GM23338 (cell line): ENCODE results near the gene UCKL1. TPM values are rescaled to one million over a fixed set of nuclear protein-coding genes. Genes with fewer than 3 reads are reported as not detected.

Experiments
- ATAC-seq: fragments of 200-7000 bp; cut with Tn5 transposase; 3 replicates; pipeline ENCODE4 v1.9.1; 2020
- DNase-seq: peaks from one replicate; pipeline ENCODE4 v3.0.0-alpha.2; 2015; ENCODE audit warnings: low spot score
- H2AFZ ChIP-seq: fragments of 200-600 bp; sonication (generic); 2 replicates; pipeline ENCODE4 v1.8.0; 2016; ENCODE audit warnings: antibody characterized with exemption, mild to moderate bottlenecking, moderate library complexity
- H3F3A ChIP-seq: fragments of 200-600 bp; sonication (generic); replicated peaks from 2 replicates; pipeline ENCODE4 v1.8.0; 2017; ENCODE audit warnings: antibody characterized with exemption, mixed run types, low read depth
- H3K27ac ChIP-seq: fragments of 200-600 bp; sonication (generic); 2 replicates; pipeline ENCODE4 v1.6.1; 2016; ENCODE audit warnings: low read depth
- H3K27me3 ChIP-seq: fragments of 200-600 bp; sonication (generic); 2 replicates; pipeline ENCODE4 v1.8.0; 2016; ENCODE audit warnings: mild to moderate bottlenecking, mixed run types, moderate library complexity; ENCODE audit not compliant: insufficient read depth
- H3K36me3 ChIP-seq: fragments of 200-600 bp; sonication (generic); 2 replicates; pipeline ENCODE4 v1.8.0; 2016; ENCODE audit warnings: mild to moderate bottlenecking; ENCODE audit not compliant: insufficient read depth
- H3K4me1 ChIP-seq: fragments of 200-600 bp; sonication (generic); 2 replicates; pipeline ENCODE4 v1.8.0; 2016; ENCODE audit warnings: mild to moderate bottlenecking, moderate library complexity; ENCODE audit not compliant: insufficient read depth
- H3K4me2 ChIP-seq: fragments of 200-600 bp; sonication (generic); 2 replicates; pipeline ENCODE4 v1.7.1; 2017; ENCODE audit warnings: mixed run types
- H3K4me3 ChIP-seq: fragments of 200-600 bp; sonication (generic); 2 replicates; pipeline ENCODE4 v1.6.1; 2016; ENCODE audit warnings: mixed run types
- H3K79me2 ChIP-seq: fragments of 200-600 bp; sonication (generic); replicated peaks from 2 replicates; pipeline ENCODE4 v1.8.0; 2017; ENCODE audit warnings: mild to moderate bottlenecking; ENCODE audit not compliant: insufficient read depth
- H3K9me2 ChIP-seq: fragments of 200-600 bp; sonication (generic); 2 replicates; pipeline ENCODE4 v1.8.0; 2017; ENCODE audit not compliant: insufficient read depth
- H4K20me1 ChIP-seq: fragments of 200-600 bp; sonication (generic); replicated peaks from 2 replicates; pipeline ENCODE4 v1.8.0; 2017; ENCODE audit warnings: mild to moderate bottlenecking; ENCODE audit not compliant: insufficient read depth
- H3K27ac Mint-ChIP-seq: 2 replicates; pipeline ENCODE4 v1.8.0; 2020; ENCODE audit warnings: inconsistent platforms, mild to moderate bottlenecking, moderate library complexity, mixed read lengths
- H3K27me3 Mint-ChIP-seq: 3 replicates; pipeline ENCODE4 v1.8.0; 2022; ENCODE audit warnings: low read depth, mild to moderate bottlenecking, moderate library complexity, mixed read lengths, inconsistent platforms; ENCODE audit not compliant: insufficient read depth, poor library complexity
- H3K36me3 Mint-ChIP-seq: 3 replicates; pipeline ENCODE4 v1.8.0; 2021; ENCODE audit warnings: low read depth, mild to moderate bottlenecking, inconsistent platforms, moderate library complexity, mixed read lengths
- H3K4me1 Mint-ChIP-seq: 3 replicates; pipeline ENCODE4 v1.8.0; 2020; ENCODE audit warnings: mild to moderate bottlenecking, inconsistent platforms, mixed read lengths
- H3K4me3 Mint-ChIP-seq: 3 replicates; pipeline ENCODE4 v1.8.0; 2021; ENCODE audit warnings: moderate library complexity, mild to moderate bottlenecking, inconsistent platforms, mixed read lengths
- H3K9me3 Mint-ChIP-seq: 3 replicates; pipeline ENCODE4 v1.8.0; 2020; ENCODE audit warnings: moderate library complexity, mild to moderate bottlenecking, inconsistent platforms, mixed read lengths
- CREB1 ChIP-seq: fragments of 250-450 bp; sonication (Bioruptor Pico); IDR thresholded peaks from 2 replicates; pipeline ENCODE4 v1.5.0; 2020; ENCODE audit warnings: low read depth, mild to moderate bottlenecking, moderate library complexity
- ETS1 ChIP-seq: IDR thresholded peaks from 2 replicates; pipeline ENCODE4 v1.6.1; 2016; ENCODE audit warnings: antibody characterized with exemption
- EZH2 ChIP-seq: fragments of 200-600 bp; sonication (generic); IDR thresholded peaks from one replicate; pipeline ENCODE4 v1.8.0; 2017; ENCODE audit warnings: antibody characterized with exemption, mild to moderate bottlenecking, low read depth; ENCODE audit not compliant: unreplicated experiment
- EZH2phosphoT487 ChIP-seq: fragments of 200-600 bp; sonication (generic); IDR thresholded peaks from one replicate; pipeline ENCODE4 v1.8.1; 2018; ENCODE audit warnings: antibody characterized with exemption; ENCODE audit not compliant: unreplicated experiment
- JUNB ChIP-seq: IDR thresholded peaks from one replicate; pipeline ENCODE4 v1.6.1; 2016; ENCODE audit warnings: antibody characterized with exemption; ENCODE audit not compliant: unreplicated experiment
- NANOG ChIP-seq: IDR thresholded peaks from 2 replicates; pipeline ENCODE4 v1.6.1; 2016; ENCODE audit warnings: antibody characterized with exemption, borderline replicate concordance
- POLR2AphosphoS5 ChIP-seq: IDR thresholded peaks from 2 replicates; pipeline ENCODE4 v1.6.1; 2016; ENCODE audit warnings: antibody characterized with exemption, low read depth
- REST ChIP-seq: IDR thresholded peaks from one replicate; pipeline ENCODE4 v1.6.1; 2018; ENCODE audit warnings: antibody characterized with exemption; ENCODE audit not compliant: unreplicated experiment
- STAT1 ChIP-seq: IDR thresholded peaks from one replicate; pipeline ENCODE4 v1.6.1; 2016; ENCODE audit warnings: antibody characterized with exemption; ENCODE audit not compliant: unreplicated experiment
- ZNF114 ChIP-seq: fragments of 250-450 bp; sonication (Bioruptor Pico); IDR thresholded peaks from 2 replicates; pipeline ENCODE4 v1.5.0; 2020; ENCODE audit warnings: mild to moderate bottlenecking, moderate library complexity
- ZNF331 ChIP-seq: fragments of 250-450 bp; sonication (Bioruptor Pico); IDR thresholded peaks from 2 replicates; pipeline ENCODE4 v1.5.0; 2020; ENCODE audit warnings: low read depth, mild to moderate bottlenecking, moderate library complexity
- ZNF462 ChIP-seq: fragments of 250-450 bp; sonication (Bioruptor Pico); IDR thresholded peaks from 2 replicates; pipeline ENCODE4 v1.5.0; 2020; ENCODE audit warnings: mild to moderate bottlenecking, moderate library complexity
- polyA plus RNA-seq: library from polyadenylated mRNA; unstranded; fragments of >200 nt; fragmentation: Nextera tagmentation; extraction: Ambion mirVana; gene quantifications from 2 replicates; pipeline ENCODE4 v1.2.1, GENCODE V29; 2016
- total RNA-seq: library from RNA; depleted of rRNA; stranded (reverse); fragments of >200 nt; shearing (Covaris generic); gene quantifications from 2 replicates; pipeline ENCODE4 v1.2.3, GENCODE V29; 2014
- TF ChIP-seq, protein P1 (sequence below), 2 experiments: fragments of 200-600 bp in 1 of 2; sonication (generic) in 1 of 2; conservative IDR thresholded peaks; 2 replicates each; pipeline versions ENCODE4 v1.5.1 to v1.6.1; 2016 to 2017; ENCODE audit warnings: antibody characterized with exemption in 2 of 2, low read depth in 2 of 2, mild to moderate bottlenecking in 2 of 2, moderate library complexity in 1 of 2

Gene UCKL1
- total and polyA plus RNA-seq, 2 experiments from 2014 or later = 56.8 to 82.5 TPM

DNA sequence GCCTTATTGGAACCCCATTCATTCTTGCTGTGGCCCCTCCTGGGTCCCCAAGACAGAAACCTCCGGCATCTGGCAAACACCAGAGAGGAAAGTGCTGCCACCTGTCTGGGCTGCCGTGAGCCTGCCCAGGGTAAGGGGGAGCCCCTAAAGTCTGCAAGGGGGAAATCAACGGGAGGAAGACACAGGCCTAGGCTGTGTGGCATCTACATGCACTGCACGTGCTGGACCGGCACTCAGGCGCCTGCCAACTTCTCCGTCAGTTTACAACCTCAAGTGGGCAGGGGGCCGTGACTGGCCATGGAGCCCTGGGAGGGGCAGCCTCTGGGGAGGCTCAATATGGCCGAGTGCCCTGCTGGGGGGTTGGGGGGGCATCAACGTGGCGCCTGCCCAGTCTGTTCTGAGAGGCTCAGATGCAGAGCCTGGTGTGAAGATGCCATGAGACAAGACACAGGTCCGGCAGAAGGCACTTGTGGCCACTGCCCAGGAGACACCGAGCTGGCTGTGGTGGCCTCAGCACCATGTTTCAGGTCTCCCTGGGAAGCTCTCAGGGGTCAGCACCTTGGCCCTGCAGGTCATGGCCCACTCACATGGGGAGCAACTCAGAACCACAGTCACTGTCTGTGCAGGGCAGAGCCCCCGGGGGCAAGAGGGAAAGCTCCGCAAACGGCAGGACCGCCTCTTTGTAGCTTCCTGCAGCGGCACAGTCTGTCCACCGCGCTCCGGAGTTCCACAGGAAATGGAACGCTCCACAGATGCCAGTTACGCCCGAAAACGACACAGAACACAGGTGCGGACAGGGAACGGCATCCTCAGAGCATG, 8.4 kb downstream of the UCKL1 start:
- no peak overlapping the region for H3K27ac ChIP-seq
- Mint-ChIP-seq H3K4me3 (no peak overlapping the region; the same call in 2 of the 3 replicates), H3K9me3 (peaks cover 8% of the 10 kb centered on the region; the same call in 1 of the 3 replicates), H3K27ac (0 out of 2 replicates have a peak overlapping the region, but pooled peaks have one; percentile 59), H3K4me1 (peaks cover 20% of the 10 kb centered on the region), H3K27me3 (peaks cover 24% of the 10 kb centered on the region), H3K36me3 (peaks cover 20% of the 10 kb centered on the region)
- no peak overlapping the region for H3K4me3 ChIP-seq
- H3K4me1 ChIP-seq = peaks cover 16% of the 10 kb centered on the region; the same call in 1 of the 2 replicates
- DNase-seq (no peak), ATAC-seq (no peak)
- H3K9me2 ChIP-seq = no peaks in the 10 kb centered on the region
- H3K4me2 ChIP-seq = no peak overlapping the region
- H3K27me3 ChIP-seq = no peaks in the 10 kb centered on the region
- no peak overlapping the region for H2AFZ ChIP-seq
- TF ChIP-seq STAT1 (no peak), NANOG (no peak), EZH2phosphoT487 (no peak), ZNF114 (CRISPR knock-in tag) (no peak), ZNF331 (CRISPR knock-in tag) (no peak), REST (no peak), ZNF462 (CRISPR knock-in tag) (no peak), EZH2 (no peak), ETS1 (no peak), JUNB (no peak), CREB1 (CRISPR knock-in tag) (no peak), POLR2AphosphoS5 (no peak)
- TF ChIP-seq, protein P1, sequence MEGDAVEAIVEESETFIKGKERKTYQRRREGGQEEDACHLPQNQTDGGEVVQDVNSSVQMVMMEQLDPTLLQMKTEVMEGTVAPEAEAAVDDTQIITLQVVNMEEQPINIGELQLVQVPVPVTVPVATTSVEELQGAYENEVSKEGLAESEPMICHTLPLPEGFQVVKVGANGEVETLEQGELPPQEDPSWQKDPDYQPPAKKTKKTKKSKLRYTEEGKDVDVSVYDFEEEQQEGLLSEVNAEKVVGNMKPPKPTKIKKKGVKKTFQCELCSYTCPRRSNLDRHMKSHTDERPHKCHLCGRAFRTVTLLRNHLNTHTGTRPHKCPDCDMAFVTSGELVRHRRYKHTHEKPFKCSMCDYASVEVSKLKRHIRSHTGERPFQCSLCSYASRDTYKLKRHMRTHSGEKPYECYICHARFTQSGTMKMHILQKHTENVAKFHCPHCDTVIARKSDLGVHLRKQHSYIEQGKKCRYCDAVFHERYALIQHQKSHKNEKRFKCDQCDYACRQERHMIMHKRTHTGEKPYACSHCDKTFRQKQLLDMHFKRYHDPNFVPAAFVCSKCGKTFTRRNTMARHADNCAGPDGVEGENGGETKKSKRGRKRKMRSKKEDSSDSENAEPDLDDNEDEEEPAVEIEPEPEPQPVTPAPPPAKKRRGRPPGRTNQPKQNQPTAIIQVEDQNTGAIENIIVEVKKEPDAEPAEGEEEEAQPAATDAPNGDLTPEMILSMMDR (conservative IDR thresholded peaks at IDR 0.05; ENCODE audit: low read depth in 2 of 2) = no peak
- no peaks in the 10 kb centered on the region for H3K36me3 ChIP-seq
- peaks cover 21% of the 10 kb centered on the region for H3F3A ChIP-seq
- peaks cover 11% of the 10 kb centered on the region for H4K20me1 ChIP-seq
- peaks cover 59% of the 10 kb centered on the region for H3K79me2 ChIP-seq
